ENCODE results near the gene WFDC11. TPM values are rescaled to one million over a fixed set of nuclear protein-coding genes. Genes with fewer than 3 reads are reported as not detected.
"Not testable (repeated sequence)": the region's sequence is repeated elsewhere in the genome, so short reads cannot be mapped to it uniquely, and the experiment has no call there.

Gene WFDC11
- total RNA-seq, 2 experiments from 2014 or later, result not detected

- peaks cover 10% of the 10 kb centered on the region for H3K27me3 Mint-ChIP-seq (ENCODE audit: low read depth)
- DNase-seq, result no peak
- H3K27ac Mint-ChIP-seq, result no peak overlapping the region
- intact Hi-C loops (cut with micrococcal nuclease), result no loop called here
- CTCF ChIA-PET, result interaction anchor here (2.7 kb wide), 1 partner anchor 124 kb away, joined by 9 read pairs; no protein-coding TSS in a partner anchor
- H3K9me3 Mint-ChIP-seq, result no peaks in the 10 kb centered on the region
- no peaks in the 10 kb centered on the region for H3K4me1 Mint-ChIP-seq (ENCODE audit: low read depth)
- no peak overlapping the region for H3K4me3 Mint-ChIP-seq
- no peaks in the 10 kb centered on the region for H3K36me3 Mint-ChIP-seq (ENCODE audit: low read depth)
These were observed 22.5 kb downstream of the WFDC11 start for GRCh38 chr20:45647441-45648050.

- peaks cover 10% of the 10 kb centered on the region for H3K27me3 Mint-ChIP-seq (ENCODE audit: low read depth)
- CTCF ChIA-PET, result interaction anchor here (2.7 kb wide), 1 partner anchor 124 kb away, joined by 9 read pairs; no protein-coding TSS in a partner anchor
- H3K36me3 Mint-ChIP-seq (ENCODE audit: low read depth), result no peaks in the 10 kb centered on the region
- H3K27ac Mint-ChIP-seq, result no peak overlapping the region
- H3K4me3 Mint-ChIP-seq, result no peak overlapping the region
- no peaks in the 10 kb centered on the region for H3K4me1 Mint-ChIP-seq (ENCODE audit: low read depth)
- DNase-seq, result no peak
- no peaks in the 10 kb centered on the region for H3K9me3 Mint-ChIP-seq
- intact Hi-C loops (cut with micrococcal nuclease), result no loop called here
These were observed 23.2 kb downstream of the WFDC11 start for GRCh38 chr20:45646875-45647274.

- H3K9me3 Mint-ChIP-seq; H3K4me3 Mint-ChIP-seq; H3K4me1 Mint-ChIP-seq (ENCODE audit: low read depth); intact Hi-C loops (cut with micrococcal nuclease); H3K27me3 Mint-ChIP-seq (ENCODE audit: low read depth); DNase-seq; CTCF ChIA-PET; H3K36me3 Mint-ChIP-seq (ENCODE audit: low read depth); H3K27ac Mint-ChIP-seq: not testable (repeated sequence)
These were observed 24.2 kb downstream of the WFDC11 start for GRCh38 chr20:45645869-45646268.

DNA sequence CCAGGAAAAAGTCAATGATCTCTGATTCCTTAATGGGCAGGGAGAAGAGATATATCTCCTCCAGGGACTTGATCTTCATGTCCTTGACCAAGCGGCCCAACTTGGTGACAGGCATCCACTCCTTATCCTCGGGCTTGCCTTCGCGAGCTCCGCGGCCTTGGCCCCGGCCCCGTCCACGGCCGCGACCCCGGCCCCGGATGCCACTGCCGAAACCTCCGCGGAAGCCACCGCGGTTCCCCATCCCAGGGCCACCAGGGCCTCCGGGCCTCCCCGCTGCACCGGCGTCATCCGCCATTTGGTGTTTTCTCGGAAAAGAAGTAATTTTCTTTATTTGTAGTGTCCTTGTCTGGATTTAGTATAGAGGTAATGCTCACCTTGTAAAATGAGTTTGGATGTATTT is 29.0 kb downstream of the WFDC11 start:
- H3K27ac Mint-ChIP-seq; H3K9me3 Mint-ChIP-seq; H3K4me1 Mint-ChIP-seq (ENCODE audit: low read depth); DNase-seq; intact Hi-C loops (cut with micrococcal nuclease); CTCF ChIA-PET; H3K36me3 Mint-ChIP-seq (ENCODE audit: low read depth); H3K4me3 Mint-ChIP-seq: not testable (repeated sequence)
- peaks cover 13% of the 10 kb centered on the region for H3K27me3 Mint-ChIP-seq (ENCODE audit: low read depth)

GRCh38 chr20:45639687-45640086 is 30.4 kb downstream of the WFDC11 start:
- CTCF ChIA-PET, result no interaction called here
- DNase-seq, result no peak
- H3K4me1 Mint-ChIP-seq (ENCODE audit: low read depth), result no peaks in the 10 kb centered on the region
- H3K36me3 Mint-ChIP-seq (ENCODE audit: low read depth), result no peaks in the 10 kb centered on the region
- no peak overlapping the region for H3K4me3 Mint-ChIP-seq
- H3K9me3 Mint-ChIP-seq, result no peaks in the 10 kb centered on the region
- intact Hi-C loops (cut with micrococcal nuclease), result no loop called here
- no peak overlapping the region for H3K27ac Mint-ChIP-seq
- H3K27me3 Mint-ChIP-seq (ENCODE audit: low read depth), result peaks cover 13% of the 10 kb centered on the region

- no peak overlapping the region for H3K4me3 Mint-ChIP-seq
- CTCF ChIA-PET, result no interaction called here
- intact Hi-C loops (cut with micrococcal nuclease), result no loop called here
- DNase-seq, result no peak
- no peaks in the 10 kb centered on the region for H3K36me3 Mint-ChIP-seq (ENCODE audit: low read depth)
- peaks cover 13% of the 10 kb centered on the region for H3K27me3 Mint-ChIP-seq (ENCODE audit: low read depth)
- no peak overlapping the region for H3K27ac Mint-ChIP-seq
- no peaks in the 10 kb centered on the region for H3K9me3 Mint-ChIP-seq
- no peaks in the 10 kb centered on the region for H3K4me1 Mint-ChIP-seq (ENCODE audit: low read depth)
These were observed 33.5 kb downstream of the WFDC11 start for GRCh38 chr20:45636513-45636912.

GRCh38 chr20:45631184-45631583 is 38.9 kb downstream of the WFDC11 start, which contains the start of gene WFDC9:
Gene WFDC9 (minus strand): TSS chr20:45631284. CDS start chr20:45610181, 21,103 bp downstream.
- Mint-ChIP-seq H3K36me3 (ENCODE audit: low read depth) (no peaks in the 10 kb centered on the region), H3K4me3 (no peak within 1 kb of the TSS), H3K4me1 (ENCODE audit: low read depth) (peaks cover 2% of the 10 kb centered on the region), H3K27ac (no peak within 1 kb of the TSS), H3K9me3 (no peaks in the 10 kb centered on the region), H3K27me3 (ENCODE audit: low read depth) (peaks cover 20% of the 10 kb centered on the region)
- intact Hi-C loops (cut with micrococcal nuclease), result no loop called here
- CTCF ChIA-PET, result interaction anchor here (4.4 kb wide), 1 partner anchor 140 kb away, joined by 37 read pairs; no protein-coding TSS in a partner anchor
- DNase-seq, result no peak

GRCh38 chr20:45630371-45630770 is 39.7 kb downstream of the WFDC11 start:
- no peak overlapping the region for H3K4me3 Mint-ChIP-seq
- no peaks in the 10 kb centered on the region for H3K36me3 Mint-ChIP-seq (ENCODE audit: low read depth)
- CTCF ChIA-PET, result interaction anchor here (0.6 to 4.4 kb wide), 3 partner anchors 141 to 193 kb away, joined by 4 to 37 read pairs (median 5); no protein-coding TSS in a partner anchor
- no peak overlapping the region for H3K27ac Mint-ChIP-seq
- H3K9me3 Mint-ChIP-seq, result peaks cover 1% of the 10 kb centered on the region
- no peak for DNase-seq
- intact Hi-C loops (cut with micrococcal nuclease), result no loop called here
- H3K27me3 Mint-ChIP-seq (ENCODE audit: low read depth), result peaks cover 22% of the 10 kb centered on the region
- peaks cover 2% of the 10 kb centered on the region for H3K4me1 Mint-ChIP-seq (ENCODE audit: low read depth)

DNA sequence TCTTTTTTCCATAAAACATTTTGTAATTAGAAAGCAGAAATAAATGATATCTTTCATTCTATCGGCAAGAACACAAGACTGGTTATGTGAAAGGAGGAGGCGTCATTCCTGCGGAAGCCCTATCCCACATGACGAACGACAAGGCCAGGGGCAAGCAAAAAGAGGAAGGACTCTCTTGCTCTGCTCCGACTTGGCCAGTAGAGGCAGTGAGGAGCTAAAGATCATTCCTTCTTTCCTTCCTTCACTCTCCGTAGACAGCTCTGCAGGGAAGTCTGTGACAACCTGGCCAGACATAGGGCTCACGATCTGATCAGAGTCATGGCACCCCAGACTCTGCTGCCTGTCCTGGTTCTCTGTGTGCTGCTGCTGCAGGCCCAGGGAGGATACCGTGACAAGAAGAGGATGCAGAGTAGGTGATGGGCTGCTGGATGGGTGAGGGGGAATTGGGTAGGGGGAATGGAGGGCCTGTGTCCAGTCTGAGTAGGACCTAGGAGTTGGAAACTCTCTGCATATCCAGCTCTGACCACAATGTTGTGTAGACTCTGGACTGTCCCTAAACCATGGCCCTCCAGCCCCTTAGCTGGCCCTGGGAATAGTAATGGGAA is 40.4 kb downstream of the WFDC11 start, which contains the start of gene WFDC10A:
WFDC10A (plus strand) TSS at position 244 of the 605 bp plus-strand sequence; CDS start at position 319, 75 bp downstream.
- Mint-ChIP-seq H3K27me3 (ENCODE audit: low read depth) (peaks cover 24% of the 10 kb centered on the region), H3K4me1 (ENCODE audit: low read depth) (peaks cover 2% of the 10 kb centered on the region), H3K9me3 (peaks cover 2% of the 10 kb centered on the region), H3K27ac (no peak within 1 kb of the TSS), H3K36me3 (ENCODE audit: low read depth) (no peaks in the 10 kb centered on the region), H3K4me3 (no peak within 1 kb of the TSS)
- CTCF ChIA-PET, result interaction anchor here (0.6 to 4.4 kb wide), 12 partner anchors 10 to 192 kb away, joined by 3 to 37 read pairs (median 4); no protein-coding TSS in a partner anchor
- intact Hi-C loops (cut with micrococcal nuclease), result loop anchor here (1.0 kb wide), 1 partner anchor 142 kb away; no protein-coding TSS in a partner anchor
- DNase-seq, result peak; percentile 53

DNA sequence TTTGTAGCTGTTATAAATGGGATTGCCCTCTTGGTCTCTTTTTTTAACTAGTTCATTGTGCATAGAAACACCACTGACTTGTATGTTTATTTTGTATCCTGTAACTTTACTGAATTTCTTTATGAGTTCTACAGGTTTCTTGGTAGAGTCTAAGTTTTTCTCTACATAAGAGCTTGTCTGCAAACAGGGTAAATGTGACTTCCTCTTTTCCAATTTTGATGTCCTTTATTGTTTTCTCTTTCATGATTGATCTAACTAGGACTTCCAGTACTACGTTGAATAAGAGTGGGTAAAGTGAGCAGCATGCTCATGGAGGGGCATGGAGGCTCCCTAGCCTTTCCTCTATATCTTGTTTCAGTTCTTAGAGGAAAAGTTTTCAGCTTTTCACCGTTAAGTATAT is 43.5 kb downstream of the WFDC11 start:
- H3K36me3 Mint-ChIP-seq (ENCODE audit: low read depth), result no peaks in the 10 kb centered on the region
- no peak overlapping the region for H3K4me3 Mint-ChIP-seq
- no peak for DNase-seq
- intact Hi-C loops (cut with micrococcal nuclease), result no loop called here
- H3K9me3 Mint-ChIP-seq, result peaks cover 3% of the 10 kb centered on the region
- H3K27me3 Mint-ChIP-seq (ENCODE audit: low read depth), result peaks cover 17% of the 10 kb centered on the region
- no peak overlapping the region for H3K27ac Mint-ChIP-seq
- CTCF ChIA-PET, result no interaction called here
- H3K4me1 Mint-ChIP-seq (ENCODE audit: low read depth), result peaks cover 2% of the 10 kb centered on the region

DNA sequence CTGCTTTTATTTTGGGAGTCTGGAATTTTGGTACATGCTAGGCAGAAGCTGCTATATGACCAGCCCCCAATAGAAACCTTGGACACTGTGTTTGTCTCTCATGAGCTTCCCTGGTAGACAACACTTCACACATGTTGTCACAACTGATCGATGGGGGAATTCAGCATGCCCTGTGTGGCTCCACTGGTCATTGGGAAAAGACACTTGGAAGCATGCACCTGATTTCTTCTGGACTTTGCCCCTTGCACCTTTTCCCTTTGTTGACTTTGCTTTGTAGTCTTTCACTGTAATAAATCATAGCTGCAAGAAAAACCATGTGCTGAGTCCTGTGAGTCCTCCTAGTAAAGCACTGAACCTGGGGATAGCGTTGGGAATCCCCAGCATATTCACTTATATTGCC is 48.4 kb downstream of the WFDC11 start:
- intact Hi-C loops (cut with micrococcal nuclease), result no loop called here
- Mint-ChIP-seq H3K36me3 (ENCODE audit: low read depth) (no peaks in the 10 kb centered on the region), H3K9me3 (peaks cover 3% of the 10 kb centered on the region), H3K4me1 (ENCODE audit: low read depth) (no peaks in the 10 kb centered on the region), H3K27ac (no peak overlapping the region), H3K27me3 (ENCODE audit: low read depth) (peaks cover 6% of the 10 kb centered on the region), H3K4me3 (no peak overlapping the region)
- CTCF ChIA-PET, result no interaction called here
- no peak for DNase-seq

DNA sequence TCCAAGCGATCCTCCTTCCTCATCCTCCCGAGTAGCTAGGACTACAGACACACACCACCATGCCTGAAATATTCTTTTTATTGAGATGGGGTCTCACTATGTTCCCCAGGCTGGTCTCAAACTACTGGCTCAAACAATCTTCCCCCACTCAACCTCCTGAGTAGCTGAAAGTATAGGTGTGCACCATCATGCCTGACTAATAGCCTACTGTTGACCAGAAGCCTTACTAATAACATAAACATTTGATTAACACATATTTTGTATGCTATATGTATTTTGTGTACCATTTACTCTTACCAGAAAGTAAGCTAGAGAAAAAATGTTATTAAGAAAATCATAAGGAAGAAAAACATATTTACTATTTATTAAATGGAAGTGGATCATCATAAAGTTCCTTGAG is 52.4 kb downstream of the WFDC11 start:
- CTCF ChIA-PET, result interaction anchor here (1.2 kb wide), 1 partner anchor 12 kb away, joined by 3 read pairs; the partner anchor contains the start of gene WFDC10A
- peaks cover 11% of the 10 kb centered on the region for H3K27me3 Mint-ChIP-seq (ENCODE audit: low read depth)
- no peaks in the 10 kb centered on the region for H3K4me1 Mint-ChIP-seq (ENCODE audit: low read depth)
- no peak for DNase-seq
- no peaks in the 10 kb centered on the region for H3K36me3 Mint-ChIP-seq (ENCODE audit: low read depth)
- intact Hi-C loops (cut with micrococcal nuclease), result no loop called here
- no peaks in the 10 kb centered on the region for H3K9me3 Mint-ChIP-seq
- no peak overlapping the region for H3K4me3 Mint-ChIP-seq
- H3K27ac Mint-ChIP-seq, result no peak overlapping the region

DNA sequence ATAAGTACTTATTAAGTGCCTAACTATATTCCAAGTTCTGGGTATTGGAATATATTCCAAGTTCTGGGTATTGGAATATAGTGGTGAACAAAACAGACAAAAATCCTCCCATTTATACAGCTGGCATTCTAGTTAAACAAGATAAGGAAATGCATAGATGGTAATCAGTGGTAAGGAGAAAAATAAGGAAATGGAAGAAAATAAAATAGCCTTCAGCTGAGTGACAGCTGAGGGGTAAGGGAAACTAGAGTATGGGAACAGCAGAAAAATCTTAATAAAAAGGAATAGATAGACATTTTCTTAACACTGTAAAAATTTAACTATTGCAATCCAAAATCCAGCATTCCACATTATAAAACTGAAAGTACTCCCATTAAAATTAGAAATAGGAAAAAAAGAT is 57.7 kb downstream of the WFDC11 start:
- Mint-ChIP-seq H3K27me3 (ENCODE audit: low read depth) (peaks cover 10% of the 10 kb centered on the region), H3K36me3 (ENCODE audit: low read depth) (no peaks in the 10 kb centered on the region), H3K4me1 (ENCODE audit: low read depth) (peaks cover 10% of the 10 kb centered on the region)

More for the DNA sequence above, 57.7 kb downstream of the WFDC11 start:
- intact Hi-C loops (cut with micrococcal nuclease), result no loop called here
- Mint-ChIP-seq H3K4me3 (no peak overlapping the region), H3K9me3 (peaks cover 2% of the 10 kb centered on the region), H3K27ac (no peak overlapping the region)
- CTCF ChIA-PET, result interaction anchor here (0.9 kb wide), 1 partner anchor 158 kb away, joined by 3 read pairs; no protein-coding TSS in a partner anchor
- no peak for DNase-seq

Data from activated naive CD4-positive, alpha-beta T cell treated with anti-CD3 and anti-CD28 coated beads for 36 hours (primary cell).